SK-N-SH treated with all-trans-retinoic acid at 6 μM for 48 hours (cell line): ENCODE results near the gene DYNLRB1.

Experiments
- ISL1 ChIP-seq: fragments of 250-450 bp; sonication (Bioruptor Pico); IDR thresholded peaks from 2 replicates; pipeline ENCODE4 v2.1.2; 2022; ENCODE audit warnings: mild to moderate bottlenecking, moderate library complexity
- OSR1 ChIP-seq: fragments of 250-450 bp; sonication (Bioruptor Pico); IDR thresholded peaks from 2 replicates; pipeline ENCODE4 v1.8.0; 2022; ENCODE audit warnings: moderate library complexity, mild to moderate bottlenecking, inconsistent platforms
- PPARA ChIP-seq: fragments of 250-450 bp; sonication (Bioruptor Pico); IDR thresholded peaks from 2 replicates; pipeline ENCODE4 v1.5.0; 2020; ENCODE audit warnings: mild to moderate bottlenecking, borderline replicate concordance
- RARB ChIP-seq: fragments of 250-450 bp; sonication (Bioruptor Pico); IDR thresholded peaks from 2 replicates; pipeline ENCODE4 v1.8.0; 2021; ENCODE audit warnings: mild to moderate bottlenecking, moderate library complexity
- SNAI2 ChIP-seq: fragments of 250-450 bp; sonication (Bioruptor Pico); IDR thresholded peaks from 2 replicates; pipeline ENCODE4 v1.5.0; 2020; ENCODE audit warnings: mild to moderate bottlenecking, moderate library complexity
- ZC3H10 ChIP-seq: fragments of 250-450 bp; sonication (Bioruptor Pico); IDR thresholded peaks from 2 replicates; pipeline ENCODE4 v1.5.1; 2021; ENCODE audit warnings: mild to moderate bottlenecking, moderate library complexity
- ZFP30 ChIP-seq: fragments of 450-650 bp; formaldehyde crosslinking; IDR thresholded peaks from 2 replicates; pipeline ENCODE4 v1.5.0; 2022; ENCODE audit warnings: mild to moderate bottlenecking, moderate library complexity
- TF ChIP-seq, protein P1 (sequence below): fragments of 250-450 bp; sonication (Bioruptor Pico); IDR thresholded peaks from 2 replicates; pipeline ENCODE4 v1.5.1; 2020; ENCODE audit warnings: low read depth, mild to moderate bottlenecking, moderate library complexity

DNA sequence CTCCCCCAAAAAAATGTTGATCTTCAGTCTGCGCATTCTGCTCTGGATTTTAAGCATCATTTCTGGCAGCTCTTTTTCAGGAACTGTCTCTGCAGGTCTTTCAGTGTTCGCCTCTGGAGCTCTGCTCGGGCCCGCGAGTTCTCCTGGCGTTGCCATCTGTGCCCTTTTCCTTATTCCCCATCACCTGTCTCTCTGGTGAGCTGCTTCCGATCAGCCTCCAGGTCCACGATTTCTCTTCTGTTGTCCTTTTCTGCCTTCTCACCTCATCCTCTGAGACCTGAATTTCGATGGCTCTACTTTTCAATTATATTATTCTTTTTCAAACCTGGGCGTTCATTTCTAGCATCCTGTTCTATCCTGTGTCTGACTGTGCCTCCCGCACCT lies 41.7 kb downstream of the DYNLRB1 start:
- TF ChIP-seq RARB (CRISPR knock-in tag) (no peak), ISL1 (CRISPR knock-in tag) (no peak), ZC3H10 (no peak), OSR1 (CRISPR knock-in tag) (no peak), ZFP30 (CRISPR knock-in tag) (no peak), PPARA (no peak), SNAI2 (CRISPR knock-in tag) (no peak)
- TF ChIP-seq, protein P1, sequence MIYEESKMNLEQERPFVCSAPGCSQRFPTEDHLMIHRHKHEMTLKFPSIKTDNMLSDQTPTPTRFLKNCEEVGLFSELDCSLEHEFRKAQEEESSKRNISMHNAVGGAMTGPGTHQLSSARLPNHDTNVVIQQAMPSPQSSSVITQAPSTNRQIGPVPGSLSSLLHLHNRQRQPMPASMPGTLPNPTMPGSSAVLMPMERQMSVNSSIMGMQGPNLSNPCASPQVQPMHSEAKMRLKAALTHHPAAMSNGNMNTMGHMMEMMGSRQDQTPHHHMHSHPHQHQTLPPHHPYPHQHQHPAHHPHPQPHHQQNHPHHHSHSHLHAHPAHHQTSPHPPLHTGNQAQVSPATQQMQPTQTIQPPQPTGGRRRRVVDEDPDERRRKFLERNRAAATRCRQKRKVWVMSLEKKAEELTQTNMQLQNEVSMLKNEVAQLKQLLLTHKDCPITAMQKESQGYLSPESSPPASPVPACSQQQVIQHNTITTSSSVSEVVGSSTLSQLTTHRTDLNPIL (CRISPR knock-in tag) = no peak
